HepG2 (cell line): ENCODE data around the gene MSMB. TPM values are rescaled to one million over a fixed set of nuclear protein-coding genes. Genes with fewer than 3 reads are reported as not detected.

ENCODE experiments used
- ATAC-seq: fragments of 200-7000 bp; cut with Tn5 transposase; 3 replicates; pipeline ENCODE4 v1.9.1; 2020; ENCODE audit warnings: mild to moderate bottlenecking, moderate library complexity
- BruUV-seq: library from RNA; stranded (reverse); fragments of 400-500 nt; replicated peaks from 2 replicates; lab custom pipeline; 2021; lab: Mats Ljungman, UMichigan
- CTCF ChIA-PET: fragments of 300-600 bp; formaldehyde crosslinking; extraction: SDS; loops from one replicate; lab custom pipeline; 2021; ENCODE audit warnings: low total read pairs, inconsistent platforms, low intra/inter-chr PET ratio; lab: Yijun Ruan, JAX
- POLR2A ChIA-PET: fragments of 350-600 bp; sonication (Branson Sonifier 250); formaldehyde crosslinking; loops from one replicate; lab custom pipeline; 2020; ENCODE audit warnings: antibody characterized with exemption, inconsistent platforms; lab: Yijun Ruan, JAX
- DNase-seq: peaks from one replicate; pipeline ENCODE4 v3.0.0-alpha.2; 2015; ENCODE audit warnings: low spot score
- FAIRE-seq: peaks from 3 replicates; lab custom pipeline; 2011; peaks lifted over from hg19 to GRCh38; lab: Jason Lieb, UNC
- H2AFZ ChIP-seq: one replicate; pipeline ENCODE4 v1.6.1; 2011; ENCODE audit warnings: low read length, inconsistent platforms
- H3K27ac ChIP-seq: fragments of 300-600 bp; 3 replicates; pipeline ENCODE4 v1.8.0; 2011; ENCODE audit warnings: mixed run types, mild to moderate bottlenecking, mixed read lengths, low read length, inconsistent platforms; ENCODE audit not compliant: insufficient read depth; ENCODE audit errors: extremely low read length
- H3K27me3 ChIP-seq, 2 experiments: fragments of 200-600 bp in 1 of 2; 2 replicates in 1 of 2; 3 replicates in 1 of 2; pipeline versions ENCODE4 v1.6.0 to v1.8.0; 2011; ENCODE audit warnings: low read length in 2 of 2, mild to moderate bottlenecking in 2 of 2, moderate library complexity in 2 of 2, inconsistent platforms in 1 of 2; ENCODE audit not compliant: insufficient read depth in 2 of 2, control insufficient read depth in 1 of 2
- H3K36me3 ChIP-seq, 2 experiments: fragments of 200-600 bp in 1 of 2; replicated peaks in 1 of 2; 2 replicates in 1 of 2; 3 replicates in 1 of 2; pipeline versions ENCODE4 v1.5.1 to v1.8.0; 2011; ENCODE audit warnings: low read length in 2 of 2, inconsistent platforms in 1 of 2; ENCODE audit not compliant: insufficient read depth in 2 of 2, control insufficient read depth in 1 of 2
- H3K4me1 ChIP-seq: 2 replicates; pipeline ENCODE4 v1.5.1; 2012; ENCODE audit warnings: low read length, inconsistent platforms; ENCODE audit not compliant: insufficient read depth
- H3K4me2 ChIP-seq: 2 replicates; pipeline ENCODE4 v1.6.0; 2011; ENCODE audit warnings: low read depth, low read length, inconsistent platforms
- H3K4me3 ChIP-seq, 3 experiments: fragments of 200-600 bp in 1 of 3; sonication (generic), shearing (Covaris generic) in 1 of 3; replicated peaks in 1 of 3; 2 replicates each; pipeline ENCODE4 v1.5.1; 2011 to 2016; ENCODE audit warnings: low read length in 3 of 3, inconsistent platforms in 2 of 3, low read depth in 2 of 3, mild to moderate bottlenecking in 2 of 3, control low read depth in 1 of 3, mixed read lengths in 1 of 3; ENCODE audit not compliant: insufficient read depth in 1 of 3
- H3K79me2 ChIP-seq: one replicate; pipeline ENCODE4 v1.6.1; 2011; ENCODE audit warnings: low read length, inconsistent platforms; ENCODE audit not compliant: insufficient read depth
- H3K9ac ChIP-seq: 2 replicates; pipeline ENCODE4 v1.6.0; 2011; ENCODE audit warnings: mild to moderate bottlenecking, low read depth, low read length, inconsistent platforms; ENCODE audit not compliant: insufficient read depth
- H3K9me3 ChIP-seq: 2 replicates; pipeline ENCODE4 v1.5.1; 2012; ENCODE audit warnings: mild to moderate bottlenecking, low read length
- H4K20me1 ChIP-seq: 2 replicates; pipeline ENCODE4 v1.6.0; 2011; ENCODE audit warnings: inconsistent platforms, mild to moderate bottlenecking, low read length, moderate library complexity; ENCODE audit not compliant: insufficient read depth
- ARID2 ChIP-seq: sonication (generic); formaldehyde crosslinking; IDR thresholded peaks from 2 replicates; pipeline ENCODE4 v1.8.1; 2022; ENCODE audit warnings: mild to moderate bottlenecking, missing genetic modification reagents, borderline replicate concordance
- NFYC ChIP-seq: IDR thresholded peaks from 2 replicates; pipeline ENCODE4 v1.6.1; 2016; ENCODE audit warnings: missing genetic modification reagents, missing compliant biosample characterization
- SP140L ChIP-seq: sonication (generic); formaldehyde crosslinking; IDR thresholded peaks from 2 replicates; pipeline ENCODE4 v1.4.0; 2020; ENCODE audit warnings: missing genetic modification reagents, borderline replicate concordance
- SUZ12 ChIP-seq: fragments of 150-350 bp; IDR thresholded peaks from 2 replicates; pipeline ENCODE4 v1.6.1; 2014; ENCODE audit warnings: low read depth, low read length
- ZFP82 ChIP-seq: sonication (generic); formaldehyde crosslinking; IDR thresholded peaks from 2 replicates; pipeline ENCODE4 v1.5.1; 2020; ENCODE audit warnings: mild to moderate bottlenecking, missing genetic modification reagents, borderline replicate concordance
- ZNF138 ChIP-seq: sonication (generic); formaldehyde crosslinking; IDR thresholded peaks from 2 replicates; pipeline ENCODE4 v1.5.0; 2020; ENCODE audit warnings: mild to moderate bottlenecking, low read depth, missing genetic modification reagents
- ZNF354B ChIP-seq: sonication (generic); formaldehyde crosslinking; IDR thresholded peaks from 2 replicates; pipeline ENCODE4 v1.8.0; 2022; ENCODE audit warnings: mild to moderate bottlenecking, missing genetic modification reagents
- ZNF441 ChIP-seq: sonication (generic); formaldehyde crosslinking; IDR thresholded peaks from 2 replicates; pipeline ENCODE4 v1.7.0; 2021; ENCODE audit warnings: missing genetic modification reagents, borderline replicate concordance
- ZNF564 ChIP-seq: sonication (generic); formaldehyde crosslinking; IDR thresholded peaks from 2 replicates; pipeline ENCODE4 v1.8.1; 2023; ENCODE audit warnings: mild to moderate bottlenecking, missing genetic modification reagents
- ZNF766 ChIP-seq: sonication (generic); formaldehyde crosslinking; IDR thresholded peaks from 2 replicates; pipeline ENCODE4 v1.5.0; 2020; ENCODE audit warnings: missing genetic modification reagents, borderline replicate concordance
- WGBS: methylation state at CpG from one replicate; pipeline ENCODE4 v1.1.6; 2017; ENCODE audit warnings: low lambda C conversion rate; 5-methylcytosine and 5-hydroxymethylcytosine counted together
- in situ Hi-C: cut with HindIII; loops from 2 replicates; pipeline ENCODE4 v1.10.0; 2017; ENCODE audit warnings: low pct_unique_long_range_greater_than_20kb; ENCODE audit not compliant: extremely low pct_ligation_motif_present
- intact Hi-C: fragments of 100-400 bp; cut with micrococcal nuclease; formaldehyde crosslinking; loops from one replicate; pipeline ENCODE4 v1.10.0; 2022; ENCODE audit not compliant: unreplicated experiment
- polyA plus RNA-seq, 8 experiments: library from polyadenylated mRNA; depleted of rRNA in 3 of 8; stranded (reverse) in 7 of 8; unstranded in 1 of 8; fragments of >200 nt; fragmentation: Illumina TruSeq in 4 of 8; extraction: Trizol in 4 of 8; gene quantifications; 2 replicates each; pipeline versions ENCODE4 v1.2.1 to v1.2.3, GENCODE V29; 2011 to 2016; ENCODE audit warnings: low read depth in 4 of 8, missing spikeins in 1 of 8, mixed read lengths in 1 of 8; ENCODE audit not compliant: insufficient read depth in 1 of 8
- total RNA-seq, 5 experiments: library from RNA; depleted of rRNA; stranded (reverse); fragments of >200 nt; fragmentation: Illumina TruSeq; extraction: Trizol; gene quantifications; 2 replicates each; pipeline ENCODE4 v1.2.3, GENCODE V29; 2016; ENCODE audit warnings: low read depth in 1 of 5
- TF ChIP-seq, protein P1 (sequence below): sonication (generic); formaldehyde crosslinking; IDR thresholded peaks from 2 replicates; pipeline ENCODE4 v1.8.0; 2022; ENCODE audit warnings: mild to moderate bottlenecking, missing genetic modification reagents, moderate library complexity
- TF ChIP-seq, protein P2 (sequence below): sonication (generic); formaldehyde crosslinking; IDR thresholded peaks from one replicate; pipeline ENCODE4 v1.5.1; 2020; ENCODE audit warnings: mild to moderate bottlenecking, missing genetic modification reagents; ENCODE audit errors: not compliant biosample characterization

MSMB gene
- total and polyA plus RNA-seq, 2 of the 13 experiments (the other 11 are each of a cell fraction or from before 2014, with no cell fraction given), result 0.84 TPM; not detected in 1

DNA sequence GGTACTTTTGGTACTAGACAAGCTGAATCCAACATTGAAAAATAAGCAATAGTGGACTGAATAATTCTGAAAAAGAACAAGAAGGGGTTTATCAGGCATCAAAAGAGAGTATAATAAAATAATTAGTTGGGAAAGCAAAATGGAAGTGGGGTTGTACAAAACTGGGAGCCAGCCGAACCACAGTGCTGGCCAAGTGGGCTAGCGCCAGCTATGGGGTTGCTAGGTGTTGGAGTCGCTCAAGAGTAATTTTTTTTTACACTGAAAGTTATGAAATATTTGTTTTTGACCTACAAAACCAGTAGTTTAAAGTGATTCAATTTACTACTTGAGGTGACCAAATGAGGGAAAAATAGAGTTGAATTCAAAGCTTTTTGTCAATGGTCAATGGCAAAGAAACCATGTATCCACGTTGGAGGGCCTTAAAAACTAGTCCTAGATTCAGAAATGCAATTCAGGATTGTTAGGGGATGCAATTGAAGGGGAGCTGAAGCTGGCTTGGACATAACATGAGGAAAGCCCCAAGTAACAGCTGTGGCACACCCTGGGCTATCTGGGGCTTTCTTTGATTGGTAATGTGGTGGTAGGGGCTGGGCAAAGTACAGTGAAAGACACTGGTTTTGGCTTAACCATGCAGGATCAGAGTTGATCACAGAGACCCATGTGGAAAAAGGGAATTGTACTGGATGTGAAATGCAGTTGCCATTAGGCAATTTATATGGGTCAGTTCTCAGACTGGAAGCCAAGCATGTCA is 28.3 kb upstream of the MSMB start:
- Histone ChIP-seq H3K4me2 (no peak overlapping the region), H3K79me2 (no peaks in the 10 kb centered on the region), H3K4me3 (no peak overlapping the region), H3K9ac (no peak overlapping the region), H3K27me3 (no peaks in the 10 kb centered on the region), H3K4me1 (peaks cover 61% of the 10 kb centered on the region), H3K36me3 (no peaks in the 10 kb centered on the region), H4K20me1 (no peaks in the 10 kb centered on the region), H3K9me3 (0 out of 2 replicates have a peak, but pooled peaks cover 7% of the 10 kb centered on the region), H3K27ac (no peak overlapping the region), H2AFZ (no peak overlapping the region)
- POLR2A ChIA-PET, result no interaction called here
- no TSS peak for BruUV-seq
- 93% methylated on average over 4 of the region's 4 CpGs for WGBS
- CTCF ChIA-PET, result no interaction called here
- ATAC-seq, result no peak
- FAIRE-seq, result no peak
- in situ Hi-C loops (no loop called here), intact Hi-C loops (no loop called here)
- DNase-seq, result no peak
- TF ChIP-seq, protein P1, sequence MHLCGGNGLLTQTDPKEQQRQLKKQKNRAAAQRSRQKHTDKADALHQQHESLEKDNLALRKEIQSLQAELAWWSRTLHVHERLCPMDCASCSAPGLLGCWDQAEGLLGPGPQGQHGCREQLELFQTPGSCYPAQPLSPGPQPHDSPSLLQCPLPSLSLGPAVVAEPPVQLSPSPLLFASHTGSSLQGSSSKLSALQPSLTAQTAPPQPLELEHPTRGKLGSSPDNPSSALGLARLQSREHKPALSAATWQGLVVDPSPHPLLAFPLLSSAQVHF (CRISPR knock-in tag), result no peak
- TF ChIP-seq ZNF441 (CRISPR knock-in tag), result no peak
- TF ChIP-seq SP140L (CRISPR knock-in tag), result no peak
- no peak for TF ChIP-seq ZNF354B (CRISPR knock-in tag)
- TF ChIP-seq, protein P2, sequence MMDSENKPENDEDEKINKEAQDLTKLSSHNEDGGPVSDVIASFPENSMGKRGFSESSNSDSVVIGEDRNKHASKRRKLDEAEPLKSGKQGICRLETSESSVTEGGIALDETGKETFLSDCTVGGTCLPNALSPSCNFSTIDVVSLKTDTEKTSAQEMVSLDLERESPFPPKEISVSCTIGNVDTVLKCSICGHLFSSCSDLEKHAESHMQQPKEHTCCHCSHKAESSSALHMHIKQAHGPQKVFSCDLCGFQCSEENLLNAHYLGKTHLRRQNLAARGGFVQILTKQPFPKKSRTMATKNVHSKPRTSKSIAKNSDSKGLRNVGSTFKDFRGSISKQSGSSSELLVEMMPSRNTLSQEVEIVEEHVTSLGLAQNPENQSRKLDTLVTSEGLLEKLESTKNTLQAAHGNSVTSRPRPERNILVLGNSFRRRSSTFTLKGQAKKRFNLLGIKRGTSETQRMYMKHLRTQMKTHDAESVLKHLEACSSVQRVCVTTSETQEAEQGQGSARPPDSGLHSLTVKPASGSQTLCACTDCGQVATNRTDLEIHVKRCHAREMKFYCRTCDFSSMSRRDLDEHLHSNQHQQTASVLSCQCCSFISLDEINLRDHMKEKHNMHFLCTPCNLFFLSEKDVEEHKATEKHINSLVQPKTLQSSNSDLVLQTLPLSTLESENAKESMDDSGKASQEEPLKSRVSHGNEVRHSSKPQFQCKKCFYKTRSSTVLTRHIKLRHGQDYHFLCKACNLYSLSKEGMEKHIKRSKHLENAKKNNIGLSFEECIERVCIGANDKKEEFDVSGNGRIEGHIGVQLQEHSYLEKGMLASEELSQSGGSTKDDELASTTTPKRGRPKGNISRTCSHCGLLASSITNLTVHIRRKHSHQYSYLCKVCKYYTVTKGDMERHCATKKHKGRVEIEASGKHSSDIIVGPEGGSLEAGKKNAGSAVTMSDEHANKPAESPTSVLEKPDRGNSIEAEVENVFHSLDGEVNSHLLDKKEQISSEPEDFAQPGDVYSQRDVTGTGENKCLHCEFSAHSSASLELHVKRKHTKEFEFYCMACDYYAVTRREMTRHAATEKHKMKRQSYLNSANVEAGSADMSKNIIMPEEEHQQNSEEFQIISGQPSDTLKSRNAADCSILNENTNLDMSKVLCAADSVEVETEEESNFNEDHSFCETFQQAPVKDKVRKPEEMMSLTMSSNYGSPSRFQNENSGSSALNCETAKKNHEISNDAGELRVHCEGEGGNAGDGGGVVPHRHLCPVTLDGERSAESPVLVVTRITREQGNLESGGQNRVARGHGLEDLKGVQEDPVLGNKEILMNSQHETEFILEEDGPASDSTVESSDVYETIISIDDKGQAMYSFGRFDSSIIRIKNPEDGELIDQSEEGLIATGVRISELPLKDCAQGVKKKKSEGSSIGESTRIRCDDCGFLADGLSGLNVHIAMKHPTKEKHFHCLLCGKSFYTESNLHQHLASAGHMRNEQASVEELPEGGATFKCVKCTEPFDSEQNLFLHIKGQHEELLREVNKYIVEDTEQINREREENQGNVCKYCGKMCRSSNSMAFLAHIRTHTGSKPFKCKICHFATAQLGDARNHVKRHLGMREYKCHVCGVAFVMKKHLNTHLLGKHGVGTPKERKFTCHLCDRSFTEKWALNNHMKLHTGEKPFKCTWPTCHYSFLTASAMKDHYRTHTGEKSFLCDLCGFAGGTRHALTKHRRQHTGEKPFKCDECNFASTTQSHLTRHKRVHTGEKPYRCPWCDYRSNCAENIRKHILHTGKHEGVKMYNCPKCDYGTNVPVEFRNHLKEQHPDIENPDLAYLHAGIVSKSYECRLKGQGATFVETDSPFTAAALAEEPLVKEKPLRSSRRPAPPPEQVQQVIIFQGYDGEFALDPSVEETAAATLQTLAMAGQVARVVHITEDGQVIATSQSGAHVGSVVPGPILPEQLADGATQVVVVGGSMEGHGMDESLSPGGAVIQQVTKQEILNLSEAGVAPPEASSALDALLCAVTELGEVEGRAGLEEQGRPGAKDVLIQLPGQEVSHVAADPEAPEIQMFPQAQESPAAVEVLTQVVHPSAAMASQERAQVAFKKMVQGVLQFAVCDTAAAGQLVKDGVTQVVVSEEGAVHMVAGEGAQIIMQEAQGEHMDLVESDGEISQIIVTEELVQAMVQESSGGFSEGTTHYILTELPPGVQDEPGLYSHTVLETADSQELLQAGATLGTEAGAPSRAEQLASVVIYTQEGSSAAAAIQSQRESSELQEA (CRISPR knock-in tag), result no peak
- no peak for TF ChIP-seq SUZ12
- no peak for TF ChIP-seq NFYC
- no peak for TF ChIP-seq ZNF766 (CRISPR knock-in tag)
- no peak for TF ChIP-seq ZFP82 (CRISPR knock-in tag)
- TF ChIP-seq ZNF138 (CRISPR knock-in tag), result no peak
- no peak for TF ChIP-seq ZNF564
- no peak for TF ChIP-seq ARID2
